ENCODE data around the gene TRAT1.

Gene TRAT1

DNA sequence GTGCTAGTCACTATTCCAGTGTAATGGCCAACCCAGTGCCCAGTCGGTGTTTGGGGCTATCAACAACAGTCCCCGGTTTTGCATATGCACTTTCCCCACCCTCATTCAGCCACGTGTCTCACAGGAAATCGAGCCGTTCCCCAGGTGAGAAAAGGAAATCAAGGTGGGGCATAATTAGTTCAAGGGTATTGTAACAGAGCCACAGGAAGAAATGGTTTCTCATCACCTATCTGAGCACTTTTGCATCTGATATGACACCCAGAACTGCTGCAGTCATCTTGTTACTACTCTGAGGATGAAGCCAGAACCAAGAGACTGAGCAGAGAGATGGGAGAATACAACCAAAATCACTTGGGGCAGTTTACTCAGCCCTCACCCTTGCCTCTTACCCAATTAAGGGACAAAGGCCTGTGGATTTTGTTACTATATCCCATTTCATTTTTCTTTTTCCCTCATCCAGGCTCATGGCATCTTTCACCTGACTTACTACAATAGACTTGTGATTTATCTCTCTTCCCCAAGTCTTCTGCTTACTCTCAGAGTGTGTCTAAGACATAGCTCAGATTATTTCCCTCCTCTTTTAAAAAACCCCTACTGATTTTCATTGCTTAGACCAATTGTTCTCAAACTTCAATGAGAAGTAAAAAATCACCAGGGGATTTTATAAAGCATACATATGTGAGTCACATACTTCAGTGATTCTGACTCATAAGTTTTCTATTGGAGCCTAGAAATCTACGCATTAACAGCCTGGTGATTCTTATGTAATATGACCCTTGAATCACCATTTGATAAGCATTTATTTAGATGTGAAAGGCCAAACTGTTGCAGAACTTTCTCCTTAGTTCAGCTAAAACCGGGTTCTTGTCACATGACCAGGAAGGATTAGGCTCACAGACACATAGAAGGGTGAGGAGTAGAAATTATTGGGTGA, 40.5 kb downstream of the TRAT1 start:
- DNase-seq, result peak; percentile 44

DNA sequence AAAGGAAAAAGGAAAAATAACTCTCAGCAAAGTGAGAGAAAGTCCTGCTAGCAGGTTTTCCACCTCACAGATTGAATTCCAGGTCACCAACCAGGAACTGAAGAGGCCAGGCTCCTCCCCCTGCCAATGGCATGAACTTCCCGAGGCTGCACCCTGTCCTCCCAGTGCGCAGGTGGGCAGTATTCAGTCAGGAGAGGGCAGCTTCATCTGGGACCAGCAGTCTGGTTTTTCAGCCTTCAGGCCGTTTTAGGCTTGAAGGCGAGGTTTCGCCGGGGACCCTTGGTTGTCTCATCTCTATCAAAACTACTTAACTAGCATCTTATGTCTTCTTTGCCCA, 41.2 kb downstream of the TRAT1 start:
- DNase-seq, result no peak

DNA sequence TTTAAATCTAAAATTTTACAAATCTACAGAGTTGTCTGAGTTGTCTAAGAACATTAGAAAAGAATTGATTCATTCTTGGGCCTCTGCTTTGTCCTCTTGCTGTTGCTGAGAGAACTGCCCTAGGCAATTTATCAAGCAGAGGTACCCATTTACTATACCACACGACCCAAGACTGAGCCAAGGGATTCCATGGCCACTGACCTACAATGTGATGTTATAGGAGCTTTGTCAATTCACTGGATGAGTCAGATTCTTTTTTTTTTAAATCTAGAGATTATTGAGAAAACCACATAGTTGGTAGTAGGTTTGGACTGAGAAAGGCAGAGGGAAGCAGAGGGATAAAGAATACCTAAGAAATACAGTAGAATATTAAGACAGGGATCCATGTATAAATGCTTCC, 55.3 kb downstream of the TRAT1 start:
- no peak for DNase-seq

DNA sequence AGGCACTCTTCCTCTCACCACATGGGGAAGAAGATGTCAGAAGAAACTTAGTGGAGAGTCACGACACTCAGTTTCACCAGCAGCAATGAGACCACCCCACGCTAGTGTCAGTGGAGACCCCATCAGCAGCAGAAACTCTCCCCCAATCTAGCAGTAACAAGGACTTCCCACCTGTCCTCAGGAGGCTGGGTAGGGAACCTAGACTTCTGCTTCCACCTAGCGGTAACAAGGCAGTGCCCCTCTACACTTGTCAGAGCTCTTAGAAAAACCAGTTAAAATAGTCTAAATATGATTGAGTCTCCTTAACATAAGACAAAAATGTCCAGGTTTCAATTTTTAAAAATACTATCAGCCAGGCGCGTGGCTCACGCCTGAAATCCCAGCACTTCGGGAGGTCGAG, 57.3 kb downstream of the TRAT1 start:
- no peak for DNase-seq

DNA sequence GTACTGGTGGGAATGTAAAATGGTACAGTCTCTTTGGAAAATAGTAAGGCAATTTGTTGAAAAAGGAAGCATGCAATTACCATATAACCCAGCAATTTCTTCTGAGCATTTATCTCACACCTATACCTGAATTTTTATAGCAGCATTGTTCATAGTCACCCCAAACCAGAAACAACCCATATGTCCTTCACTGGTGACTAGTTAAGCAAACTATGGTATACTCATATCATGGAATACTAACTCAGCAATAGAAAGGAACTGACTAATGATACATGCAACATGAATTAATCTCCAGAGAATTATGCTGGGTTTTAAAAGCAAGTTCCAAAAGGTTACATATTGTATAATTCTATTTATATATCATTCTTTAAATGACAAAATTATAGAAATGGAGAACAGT, 60.2 kb downstream of the TRAT1 start:
- DNase-seq, result no peak

DNA sequence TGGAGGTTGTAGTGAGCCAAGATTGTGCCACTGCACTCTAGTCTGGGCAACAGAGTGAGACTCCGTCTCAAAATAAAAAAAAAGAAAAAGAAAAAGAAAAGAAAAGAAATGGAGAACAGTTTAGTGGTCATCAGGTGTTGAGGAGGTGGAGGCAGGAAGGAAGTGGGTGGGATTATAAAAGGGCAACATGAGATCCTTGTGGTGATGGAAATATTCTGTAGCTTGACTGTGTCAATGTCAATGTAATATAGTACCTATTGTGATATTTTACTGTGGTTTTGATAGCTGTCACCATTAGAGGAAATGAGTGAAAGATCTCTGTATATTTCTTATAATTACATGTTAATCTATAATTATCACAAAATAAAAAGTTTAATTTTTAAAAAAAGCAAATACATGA, 60.8 kb downstream of the TRAT1 start:
- no peak for DNase-seq

DNA sequence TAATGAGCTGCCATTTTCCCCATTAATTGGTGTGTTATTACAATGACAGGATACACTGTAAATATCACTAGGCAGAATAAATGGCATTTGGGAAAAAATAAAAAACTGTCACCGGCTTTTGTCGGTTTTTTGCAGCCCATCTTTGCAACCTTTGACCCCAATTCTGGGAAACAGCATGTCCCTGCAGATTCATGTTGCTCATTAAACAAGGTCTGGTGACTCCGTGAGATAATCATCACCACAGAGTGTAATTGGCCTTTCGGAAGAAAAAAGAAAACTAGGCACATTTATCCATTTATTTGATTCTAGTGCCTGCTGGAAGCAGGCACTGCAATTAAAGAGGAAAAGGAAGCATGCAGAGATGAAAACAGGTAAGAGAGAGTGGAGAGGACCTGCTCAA, 64.5 kb downstream of the TRAT1 start:
- no peak for DNase-seq

DNA sequence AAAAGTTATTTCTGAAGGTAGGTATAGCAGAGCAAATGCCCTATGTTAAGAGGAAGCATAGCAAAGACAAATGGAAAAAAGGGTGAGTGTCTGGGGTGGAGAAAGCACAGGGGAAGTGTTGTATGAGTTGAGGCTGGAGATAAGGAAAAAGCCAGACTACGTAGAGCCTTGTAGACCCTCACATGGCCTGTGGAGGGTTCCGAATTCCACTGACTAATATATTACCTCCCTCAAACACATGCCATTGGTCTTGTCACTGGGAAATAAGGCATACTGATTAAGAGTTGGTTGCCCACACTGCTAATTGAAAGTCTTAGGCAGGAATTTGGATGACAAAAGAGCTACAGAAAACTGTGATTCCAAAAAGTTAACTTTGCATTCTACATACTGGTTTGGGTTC, 65.2 kb downstream of the TRAT1 start:
- DNase-seq, result no peak

DNA sequence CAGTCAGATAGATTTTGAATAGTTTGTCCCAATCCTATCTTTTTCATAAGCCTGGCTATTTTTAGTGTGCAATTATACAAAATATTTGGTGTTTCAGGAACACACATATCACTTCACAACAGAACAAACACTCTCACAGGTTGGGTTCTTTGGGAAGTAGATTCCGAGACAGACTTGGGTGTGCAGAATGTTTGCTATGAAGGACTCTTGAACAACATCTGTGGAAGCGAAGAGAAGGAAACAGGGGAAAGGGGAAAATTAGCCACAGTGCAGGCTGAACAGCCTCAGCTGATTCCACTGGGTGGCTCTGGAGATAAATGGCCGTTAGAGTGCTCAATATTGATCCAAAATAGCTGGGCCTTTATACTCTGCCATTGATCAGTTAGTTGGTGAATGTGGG, 69.2 kb downstream of the TRAT1 start:
- no peak for DNase-seq

DNA sequence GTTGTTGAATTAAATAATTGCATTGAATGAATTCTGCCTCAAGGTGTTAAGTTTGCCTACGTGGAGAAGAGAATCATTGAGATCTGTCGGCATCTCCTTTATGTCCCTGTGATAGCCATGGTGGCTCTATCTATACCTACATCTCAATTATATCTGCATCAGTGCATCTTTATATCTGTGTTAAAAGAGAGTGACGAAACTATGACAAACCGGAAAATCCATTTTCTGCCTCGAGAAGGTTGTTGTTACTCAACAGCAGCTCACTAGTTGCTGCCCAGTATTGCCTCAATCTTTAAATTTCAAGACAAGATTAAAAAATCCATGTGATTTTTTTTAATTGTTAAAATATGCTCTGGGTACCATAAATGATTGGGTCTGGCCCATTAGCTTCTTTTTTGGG, 72.4 kb downstream of the TRAT1 start:
- no peak for DNase-seq

DNA sequence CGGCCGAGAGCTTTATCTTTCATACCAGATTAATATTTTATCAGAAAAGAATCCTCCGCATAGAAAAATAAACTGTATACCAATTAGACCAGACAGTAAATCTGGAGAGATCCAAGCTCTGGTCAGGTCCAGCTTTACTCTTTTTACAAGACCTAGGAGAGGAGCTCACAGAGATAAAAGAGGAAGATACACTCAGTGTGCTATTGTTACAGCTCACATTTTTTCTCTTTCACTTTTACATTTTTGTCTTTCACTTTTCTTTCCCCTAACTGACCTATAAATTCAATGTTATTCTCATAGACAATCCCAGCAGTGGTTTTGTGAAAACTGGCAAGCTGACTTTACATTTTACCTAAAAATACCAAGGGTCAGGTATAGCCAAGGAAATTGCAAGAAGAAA, 75.3 kb downstream of the TRAT1 start:
- no peak for DNase-seq

DNA sequence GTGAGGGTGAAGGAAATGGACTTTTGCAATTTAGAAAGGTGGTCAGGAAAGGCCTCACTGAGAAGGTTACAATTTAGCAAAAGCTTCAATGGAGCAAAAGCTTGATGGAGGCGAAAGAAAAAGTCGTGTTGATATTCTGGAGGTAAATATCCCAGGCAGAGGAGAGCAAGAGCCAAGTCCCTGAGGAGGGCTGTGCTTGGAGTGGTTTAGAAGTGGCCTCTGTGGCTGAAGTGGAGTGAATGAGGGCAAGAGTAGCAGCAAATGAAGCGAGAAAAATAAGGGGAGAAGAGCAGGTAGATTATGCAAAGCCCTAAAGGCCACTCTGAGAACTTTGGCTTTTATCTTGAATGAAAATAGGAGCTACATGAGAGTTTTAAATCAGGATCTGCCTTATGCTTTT, 76.9 kb downstream of the TRAT1 start:
- DNase-seq, result no peak
